Measurements from ENCODE around the gene XPNPEP1. TPM values are rescaled to one million over a fixed set of nuclear protein-coding genes. Genes with fewer than 3 reads are reported as not detected.

XPNPEP1 gene
- total RNA-seq, 4 donors from 2014 or later, result 108 to 298 (median 127) TPM

GRCh38 chr10:109851616-109852474, 71.5 kb downstream of the XPNPEP1 start:
- intact Hi-C loops (cut with DNase I; ENCODE audit: low total_unique reads), result no loop called here
- Histone ChIP-seq H3K4me1 (no peaks in the 10 kb centered on the region), H3K27me3 (no peaks in the 10 kb centered on the region), H3K4me3 (no peak overlapping the region), H3K9me3 (no peaks in the 10 kb centered on the region), H3K27ac (no peak overlapping the region), H3K36me3 (no peaks in the 10 kb centered on the region)
- DNase-seq, result no peak
- TF ChIP-seq POLR2A (IDR thresholded peaks at IDR 0.05), result no peak
- 70 to 93% methylated on average over 2 to 10 of the region's 10 CpGs for WGBS, 2 donors (ENCODE audit: low coverage in 1 of 2)
- in situ Hi-C loops (cut with MboI; ENCODE audit: low pct_ligation_motif_present in 1 of 4, low pct_unique_long_range_greater_than_20kb in 1 of 4, low sequenced_read_pairs in 3 of 4), result no loop called here

GRCh38 chr10:109846832-109847231, 76.5 kb downstream of the XPNPEP1 start:
- intact Hi-C loops (cut with DNase I; ENCODE audit: low total_unique reads) (no loop called here), in situ Hi-C loops (cut with MboI; ENCODE audit: low pct_ligation_motif_present in 1 of 4, low pct_unique_long_range_greater_than_20kb in 1 of 4, low sequenced_read_pairs in 3 of 4) (no loop called here)
- no peaks in the 10 kb centered on the region for H3K36me3 ChIP-seq
- H3K9me3 ChIP-seq, result no peaks in the 10 kb centered on the region
- DNase-seq, result no peak
- H3K27ac ChIP-seq, result no peak overlapping the region
- H3K4me3 ChIP-seq, result no peak overlapping the region
- no peaks in the 10 kb centered on the region for H3K4me1 ChIP-seq
- H3K27me3 ChIP-seq, result no peaks in the 10 kb centered on the region
- TF ChIP-seq EP300 (IDR thresholded peaks at IDR 0.05; ENCODE audit: low read depth) (no peak), POLR2A (IDR thresholded peaks at IDR 0.05) (no peak)
- 54 to 67% methylated on average over 1 to 3 of the region's 3 CpGs for WGBS, 2 donors (ENCODE audit: low coverage in 1 of 2)

- in situ Hi-C loops (cut with MboI; ENCODE audit: low pct_ligation_motif_present in 1 of 4, low pct_unique_long_range_greater_than_20kb in 1 of 4, low sequenced_read_pairs in 3 of 4), result no loop called here
- no peak overlapping the region for H3K4me3 ChIP-seq
- no peak for DNase-seq
- H3K4me1 ChIP-seq, result no peaks in the 10 kb centered on the region
- H3K36me3 ChIP-seq, result no peaks in the 10 kb centered on the region
- H3K27me3 ChIP-seq, result no peaks in the 10 kb centered on the region
- TF ChIP-seq EP300 (IDR thresholded peaks at IDR 0.05; ENCODE audit: low read depth), result no peak
- TF ChIP-seq CTCF (IDR thresholded peaks at IDR 0.05), result no peak
- no peak for TF ChIP-seq POLR2A (IDR thresholded peaks at IDR 0.05)
- TF ChIP-seq POLR2AphosphoS5 (IDR thresholded peaks at IDR 0.05), result no peak
- WGBS, 2 donors (ENCODE audit: low coverage in 1 of 2), result 85 to 99% methylated on average over 5 of the region's 5 CpGs
- intact Hi-C loops (cut with DNase I; ENCODE audit: low total_unique reads), result no loop called here
- no peaks in the 10 kb centered on the region for H3K9me3 ChIP-seq
- no peak overlapping the region for H3K27ac ChIP-seq
These were observed 78.0 kb downstream of the XPNPEP1 start for GRCh38 chr10:109845308-109845707.

- Histone ChIP-seq H3K4me1 (no peaks in the 10 kb centered on the region), H3K27me3 (no peaks in the 10 kb centered on the region), H3K4me3 (no peak overlapping the region), H3K27ac (no peak overlapping the region), H3K9me3 (no peaks in the 10 kb centered on the region), H3K36me3 (no peaks in the 10 kb centered on the region)
- WGBS, 2 donors (ENCODE audit: low coverage in 1 of 2), result 87 to 93% methylated on average over 2 to 7 of the region's 7 CpGs
- no peak for DNase-seq
- in situ Hi-C loops (cut with MboI; ENCODE audit: low pct_ligation_motif_present in 1 of 4, low pct_unique_long_range_greater_than_20kb in 1 of 4, low sequenced_read_pairs in 3 of 4) (no loop called here), intact Hi-C loops (cut with DNase I; ENCODE audit: low total_unique reads) (no loop called here)
- TF ChIP-seq CTCF (IDR thresholded peaks at IDR 0.05), result no peak
- no peak for TF ChIP-seq POLR2AphosphoS5 (IDR thresholded peaks at IDR 0.05)
- no peak for TF ChIP-seq EP300 (IDR thresholded peaks at IDR 0.05; ENCODE audit: low read depth)
- no peak for TF ChIP-seq POLR2A (IDR thresholded peaks at IDR 0.05)
These were observed 84.6 kb downstream of the XPNPEP1 start for GRCh38 chr10:109838592-109839244.

GRCh38 chr10:109837384-109837783, 85.9 kb downstream of the XPNPEP1 start:
- DNase-seq, result no peak
- 35 to 60% methylated on average over 4 of the region's 4 CpGs for WGBS, 2 donors (ENCODE audit: low coverage in 1 of 2)
- no peaks in the 10 kb centered on the region for H3K9me3 ChIP-seq
- TF ChIP-seq POLR2AphosphoS5 (IDR thresholded peaks at IDR 0.05), result no peak
- no peak for TF ChIP-seq EP300 (IDR thresholded peaks at IDR 0.05; ENCODE audit: low read depth)
- TF ChIP-seq CTCF (IDR thresholded peaks at IDR 0.05), result no peak
- no peak for TF ChIP-seq POLR2A (IDR thresholded peaks at IDR 0.05)
- in situ Hi-C loops (cut with MboI; ENCODE audit: low pct_ligation_motif_present in 1 of 4, low pct_unique_long_range_greater_than_20kb in 1 of 4, low sequenced_read_pairs in 3 of 4), result no loop called here
- H3K27me3 ChIP-seq, result no peaks in the 10 kb centered on the region
- no peaks in the 10 kb centered on the region for H3K36me3 ChIP-seq
- no peak overlapping the region for H3K4me3 ChIP-seq
- no peaks in the 10 kb centered on the region for H3K4me1 ChIP-seq
- intact Hi-C loops (cut with DNase I; ENCODE audit: low total_unique reads), result no loop called here
- no peak overlapping the region for H3K27ac ChIP-seq

Data from transverse colon (tissue), 4 donors.